SJCRH30 (cell line): ENCODE data around the gene SLC35D2. TPM values are rescaled to one million over a fixed set of nuclear protein-coding genes. Genes with fewer than 3 reads are reported as not detected.
"Not testable (repeated sequence)": the region's sequence is repeated elsewhere in the genome, so short reads cannot be mapped to it uniquely, and the experiment has no call there.

Experiments used
- DNase-seq, 2 experiments: peaks; one replicate each; pipeline ENCODE4 v3.0.0-alpha.2; 2015 to 2020
- H3K27ac ChIP-seq: fragments of 250-450 bp; sonication (Bioruptor Pico); 2 replicates; pipeline ENCODE4 v1.5.1; 2020; ENCODE audit warnings: mild to moderate bottlenecking, moderate library complexity
- H3K27me3 ChIP-seq: fragments of 250-450 bp; sonication (Bioruptor Pico); 2 replicates; pipeline ENCODE4 v1.5.1; 2020; ENCODE audit warnings: mild to moderate bottlenecking, moderate library complexity
- H3K36me3 ChIP-seq: fragments of 250-450 bp; sonication (Bioruptor Pico); 2 replicates; pipeline ENCODE4 v1.5.1; 2020; ENCODE audit warnings: mild to moderate bottlenecking, moderate library complexity
- H3K4me1 ChIP-seq: fragments of 250-450 bp; sonication (Bioruptor Pico); 2 replicates; pipeline ENCODE4 v1.5.1; 2020; ENCODE audit warnings: mild to moderate bottlenecking, moderate library complexity
- H3K4me3 ChIP-seq: fragments of 250-450 bp; sonication (Bioruptor Pico); 2 replicates; pipeline ENCODE4 v1.5.1; 2020; ENCODE audit warnings: mild to moderate bottlenecking, moderate library complexity
- H3K9me3 ChIP-seq: fragments of 250-450 bp; sonication (Bioruptor Pico); replicated peaks from 2 replicates; pipeline ENCODE4 v1.5.1; 2020; ENCODE audit warnings: mild to moderate bottlenecking, moderate library complexity
- total RNA-seq: library from RNA; depleted of rRNA; stranded (reverse); fragments of >200 nt; shearing (Covaris generic); gene quantifications from 2 replicates; pipeline ENCODE4 v1.2.3, GENCODE V29; 2014

The SLC35D2 gene
- total RNA-seq, 1 experiment from 2014 or later: 0.20 TPM

DNA sequence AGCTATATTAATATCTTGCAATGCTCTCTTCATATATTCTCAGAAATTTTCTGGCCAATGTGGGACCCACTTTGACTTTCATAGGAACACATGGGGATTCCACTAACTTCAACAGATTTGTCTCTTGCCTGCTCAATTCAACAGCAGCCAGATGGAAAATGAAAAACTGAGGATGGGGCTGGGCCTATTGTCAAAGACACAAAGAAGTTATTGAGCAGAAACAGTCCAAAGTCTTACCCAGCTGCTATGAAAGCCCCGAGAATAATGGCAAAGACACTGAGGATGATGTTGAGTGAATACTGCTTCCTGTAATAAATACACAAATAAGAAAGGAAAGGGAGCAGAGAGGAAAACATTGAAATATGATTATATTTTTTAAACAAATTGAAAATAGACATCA is 32.6 kb downstream of the SLC35D2 start:
- no peaks in the 10 kb centered on the region for H3K27me3 ChIP-seq
- no peak overlapping the region for H3K4me3 ChIP-seq
- peaks cover 3% of the 10 kb centered on the region; the same call in 1 of the 2 replicates for H3K9me3 ChIP-seq
- no peaks in the 10 kb centered on the region for H3K36me3 ChIP-seq
- no peak for DNase-seq
- H3K27ac ChIP-seq: no peak overlapping the region
- H3K4me1 ChIP-seq: no peaks in the 10 kb centered on the region

DNA sequence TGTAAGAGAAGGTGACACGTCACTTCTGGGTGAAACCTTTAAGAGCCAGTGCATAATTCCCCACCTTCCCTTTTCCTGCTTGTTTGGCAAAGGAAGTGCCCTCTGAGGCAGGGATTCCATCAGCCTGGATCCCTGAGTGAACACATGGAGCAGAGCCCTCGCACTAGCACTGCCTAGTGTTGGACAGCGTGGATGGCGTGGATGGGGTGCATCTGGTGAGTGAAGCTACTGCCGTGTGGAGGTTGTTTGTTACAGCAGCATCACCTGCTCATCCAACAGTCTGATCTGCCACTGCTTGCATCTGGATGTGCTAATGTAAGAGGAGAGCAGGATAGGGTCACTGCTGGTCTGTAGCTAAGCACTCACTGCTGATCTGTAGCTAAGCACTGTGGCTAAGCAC is 35.2 kb downstream of the SLC35D2 start:
- no peak for DNase-seq
- H3K27ac ChIP-seq: no peak overlapping the region

GRCh38 chr9:96345551-96345950 is 38.0 kb downstream of the SLC35D2 start:
- H3K36me3 ChIP-seq: no peaks in the 10 kb centered on the region
- no peak overlapping the region for H3K4me3 ChIP-seq
- DNase-seq: no peak
- H3K9me3 ChIP-seq: peaks cover 6% of the 10 kb centered on the region
- H3K4me1 ChIP-seq: peaks cover 11% of the 10 kb centered on the region
- no peak overlapping the region for H3K27ac ChIP-seq
- H3K27me3 ChIP-seq: no peaks in the 10 kb centered on the region

More for the DNA sequence above, 35.2 kb downstream of the SLC35D2 start:
- Histone ChIP-seq H3K27me3 (no peaks in the 10 kb centered on the region), H3K4me1 (peaks cover 10% of the 10 kb centered on the region), H3K4me3 (no peak overlapping the region), H3K9me3 (peaks cover 9% of the 10 kb centered on the region), H3K36me3 (no peaks in the 10 kb centered on the region)

- Histone ChIP-seq H3K9me3 (peaks cover 6% of the 10 kb centered on the region), H3K36me3 (no peaks in the 10 kb centered on the region), H3K27ac (no peak overlapping the region), H3K27me3 (no peaks in the 10 kb centered on the region), H3K4me1 (peaks cover 15% of the 10 kb centered on the region), H3K4me3 (no peak overlapping the region)
- DNase-seq: peak; percentile 74 to 80
Observed at GRCh38 chr9:96344458-96345180, 38.9 kb downstream of the SLC35D2 start.

- Histone ChIP-seq H3K9me3 (peaks cover 6% of the 10 kb centered on the region), H3K27me3 (no peaks in the 10 kb centered on the region), H3K4me1 (peaks cover 20% of the 10 kb centered on the region), H3K4me3 (no peak overlapping the region), H3K36me3 (no peaks in the 10 kb centered on the region), H3K27ac (no peak overlapping the region)
- no peak for DNase-seq
Observed at GRCh38 chr9:96343515-96344360, 39.8 kb downstream of the SLC35D2 start.

- H3K27me3 ChIP-seq: no peaks in the 10 kb centered on the region
- DNase-seq: no peak
- H3K9me3 ChIP-seq: peaks cover 6% of the 10 kb centered on the region
- H3K4me1 ChIP-seq: peaks cover 20% of the 10 kb centered on the region
- no peak overlapping the region for H3K27ac ChIP-seq
- no peak overlapping the region for H3K4me3 ChIP-seq
- H3K36me3 ChIP-seq: no peaks in the 10 kb centered on the region
Observed at GRCh38 chr9:96342571-96343245, 40.8 kb downstream of the SLC35D2 start.

GRCh38 chr9:96340707-96341106 is 42.8 kb downstream of the SLC35D2 start:
- H3K36me3 ChIP-seq: no peaks in the 10 kb centered on the region
- peaks cover 6% of the 10 kb centered on the region for H3K9me3 ChIP-seq
- no peaks in the 10 kb centered on the region for H3K27me3 ChIP-seq
- no peak for DNase-seq
- peaks cover 20% of the 10 kb centered on the region for H3K4me1 ChIP-seq
- H3K4me3 ChIP-seq: no peak overlapping the region
- H3K27ac ChIP-seq: no peak overlapping the region

DNA sequence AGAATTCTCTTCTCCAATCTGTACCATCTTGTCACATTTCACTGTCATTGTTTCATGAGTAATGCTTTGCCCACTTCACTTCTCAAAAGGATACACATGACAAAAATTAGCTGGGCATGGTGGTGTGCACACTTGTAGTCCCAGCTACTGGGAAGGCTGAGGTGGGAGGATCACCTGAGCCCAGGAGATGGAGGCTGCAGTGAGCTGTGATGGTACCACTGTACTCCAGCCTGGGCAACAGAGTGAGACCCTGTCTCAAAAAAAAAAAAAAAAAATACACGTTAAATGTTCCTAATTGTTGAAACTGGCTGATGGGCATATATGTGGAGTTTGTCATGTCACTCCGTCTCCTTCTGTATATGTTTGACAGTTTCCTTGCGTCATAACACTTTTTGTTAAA is 45.2 kb downstream of the SLC35D2 start:
- H3K27me3 ChIP-seq: no peaks in the 10 kb centered on the region
- no peak for DNase-seq
- peaks cover 10% of the 10 kb centered on the region for H3K4me1 ChIP-seq
- H3K4me3 ChIP-seq: no peak overlapping the region
- no peaks in the 10 kb centered on the region for H3K36me3 ChIP-seq
- no peaks in the 10 kb centered on the region for H3K9me3 ChIP-seq
- no peak overlapping the region for H3K27ac ChIP-seq

DNA sequence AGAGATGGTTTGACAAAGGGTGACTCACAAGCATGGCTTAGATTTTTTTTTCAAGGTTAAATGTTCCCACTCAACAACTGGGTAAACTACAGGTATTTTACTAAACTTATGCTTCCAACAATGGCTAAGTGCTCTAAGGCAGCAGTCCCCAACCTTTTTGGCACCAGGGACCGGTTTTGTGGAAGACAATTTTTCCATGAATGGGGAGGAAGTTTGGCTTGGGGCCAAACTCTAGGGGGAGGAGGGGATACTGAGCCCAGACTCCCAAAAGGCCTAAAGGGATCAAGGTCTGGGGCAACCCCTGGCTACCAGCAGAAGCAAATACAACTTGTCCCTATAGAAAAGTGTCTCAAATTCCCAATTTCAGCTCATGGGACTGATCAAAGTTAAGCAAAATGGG is 49.6 kb downstream of the SLC35D2 start:
- Histone ChIP-seq H3K4me1 (no peaks in the 10 kb centered on the region), H3K36me3 (no peaks in the 10 kb centered on the region), H3K27me3 (no peaks in the 10 kb centered on the region), H3K27ac (no peak overlapping the region), H3K9me3 (no peaks in the 10 kb centered on the region; the same call in 1 of the 2 replicates), H3K4me3 (no peak overlapping the region)
- no peak for DNase-seq

GRCh38 chr9:96331236-96331947 is 52.1 kb downstream of the SLC35D2 start:
- no peaks in the 10 kb centered on the region for H3K27me3 ChIP-seq
- no peaks in the 10 kb centered on the region for H3K4me1 ChIP-seq
- H3K27ac ChIP-seq: no peak overlapping the region
- H3K36me3 ChIP-seq: no peaks in the 10 kb centered on the region
- DNase-seq: no peak
- H3K4me3 ChIP-seq: no peak overlapping the region
- no peaks in the 10 kb centered on the region; the same call in 1 of the 2 replicates for H3K9me3 ChIP-seq

GRCh38 chr9:96327694-96328352 is 55.7 kb downstream of the SLC35D2 start:
- H3K4me3 ChIP-seq: no peak overlapping the region
- H3K27ac ChIP-seq: no peak overlapping the region
- H3K27me3 ChIP-seq: no peaks in the 10 kb centered on the region
- no peaks in the 10 kb centered on the region for H3K36me3 ChIP-seq
- peak; percentile 44 to 85 for DNase-seq
- H3K9me3 ChIP-seq: no peaks in the 10 kb centered on the region; the same call in 1 of the 2 replicates
- H3K4me1 ChIP-seq: no peaks in the 10 kb centered on the region

- no peaks in the 10 kb centered on the region for H3K4me1 ChIP-seq
- no peaks in the 10 kb centered on the region for H3K27me3 ChIP-seq
- no peaks in the 10 kb centered on the region for H3K36me3 ChIP-seq
- H3K27ac ChIP-seq: no peak overlapping the region
- no peak overlapping the region for H3K4me3 ChIP-seq
- no peak for DNase-seq
- no peaks in the 10 kb centered on the region for H3K9me3 ChIP-seq
Observed at GRCh38 chr9:96323169-96323568, 60.3 kb downstream of the SLC35D2 start.

- H3K27ac ChIP-seq, H3K27me3 ChIP-seq, H3K4me1 ChIP-seq, H3K9me3 ChIP-seq, H3K4me3 ChIP-seq, DNase-seq, H3K36me3 ChIP-seq: not testable (repeated sequence)
Observed at GRCh38 chr9:96322736-96323135, 60.8 kb downstream of the SLC35D2 start.

- H3K4me1 ChIP-seq, H3K9me3 ChIP-seq, H3K4me3 ChIP-seq, H3K27me3 ChIP-seq, H3K36me3 ChIP-seq, DNase-seq, H3K27ac ChIP-seq: not testable (repeated sequence)
Observed at GRCh38 chr9:96322210-96322609, 61.3 kb downstream of the SLC35D2 start.
